GM15510 (cell line): ENCODE data around the gene RBM12.
A peak's percentile ranks its signal among the peaks of the same experiment; 100 is the strongest.

ENCODE experiments used
- POLR2A ChIP-seq: IDR thresholded peaks from 3 replicates; pipeline ENCODE4 v1.6.1; 2011; ENCODE audit warnings: borderline replicate concordance; ENCODE audit not compliant: insufficient read length; ENCODE audit errors: extremely low read depth

Gene RBM12

GRCh38 chr20:35664466-35665206, at the start of gene RBM12, which contains the start of gene CPNE1:
TSS of gene RBM12 (minus strand) at chr20:35664900. CDS start at chr20:35655322, 9,578 bp downstream.
TSS of gene CPNE1 (minus strand) at chr20:35664900. CDS start at chr20:35632923, 31,977 bp downstream.
- peak; percentile 97 for TF ChIP-seq POLR2A

GRCh38 chr20:35714127-35714526, 49.4 kb upstream of the RBM12 start:
- TF ChIP-seq POLR2A = no peak

GRCh38 chr20:35711588-35712209, 47.0 kb upstream of the RBM12 start:
- TF ChIP-seq POLR2A = no peak

- TF ChIP-seq POLR2A = no peak
Measured at GRCh38 chr20:35710884-35711587, 46.3 kb upstream of the RBM12 start.

GRCh38 chr20:35710039-35710438, 45.3 kb upstream of the RBM12 start:
- TF ChIP-seq POLR2A = no peak

- no peak for TF ChIP-seq POLR2A
Measured at GRCh38 chr20:35709259-35709658, 44.6 kb upstream of the RBM12 start.

GRCh38 chr20:35708502-35708901, 43.8 kb upstream of the RBM12 start:
- TF ChIP-seq POLR2A = no peak

- TF ChIP-seq POLR2A = no peak
Measured at GRCh38 chr20:35704514-35705261, 40.0 kb upstream of the RBM12 start.

- TF ChIP-seq POLR2A = peak; percentile 8
Measured at GRCh38 chr20:35702824-35703695, 38.4 kb upstream of the RBM12 start.

GRCh38 chr20:35702051-35702823, 37.5 kb upstream of the RBM12 start:
- peak; percentile 5 for TF ChIP-seq POLR2A

- TF ChIP-seq POLR2A = no peak
Measured at GRCh38 chr20:35700625-35701148, 36.0 kb upstream of the RBM12 start.

GRCh38 chr20:35699957-35700624, 35.4 kb upstream of the RBM12 start:
- no peak for TF ChIP-seq POLR2A
